Karpas-422 (cell line): ENCODE measurements around the gene ANKRA2. TPM values are rescaled to one million over a fixed set of nuclear protein-coding genes. Genes with fewer than 3 reads are reported as not detected.

ENCODE experiments used
- DNase-seq: peaks from one replicate; pipeline ENCODE4 v3.0.0-alpha.2; 2015
- H2AFZ ChIP-seq: fragments of 200-600 bp; sonication (generic); 2 replicates; pipeline ENCODE4 v1.6.1; 2014; ENCODE audit warnings: antibody characterized with exemption, low read length, mixed read lengths
- H3K27ac ChIP-seq: fragments of 200-600 bp; sonication (generic); 2 replicates; pipeline ENCODE4 v1.5.1; 2014; ENCODE audit warnings: mild to moderate bottlenecking, low read length, moderate library complexity
- H3K27me3 ChIP-seq: fragments of 200-600 bp; sonication (generic); 2 replicates; pipeline ENCODE4 v1.6.1; 2014; ENCODE audit warnings: low read length, mixed read lengths
- H3K36me3 ChIP-seq: fragments of 200-600 bp; sonication (generic); 2 replicates; pipeline ENCODE4 v1.6.1; 2014; ENCODE audit warnings: low read length, mixed read lengths; ENCODE audit not compliant: insufficient read depth
- H3K4me1 ChIP-seq: fragments of 200-600 bp; sonication (generic); 2 replicates; pipeline ENCODE4 v1.6.1; 2014; ENCODE audit warnings: mild to moderate bottlenecking, low read length, mixed read lengths
- H3K4me2 ChIP-seq: fragments of 200-600 bp; sonication (generic); 2 replicates; pipeline ENCODE4 v1.6.1; 2014; ENCODE audit warnings: low read length, low read depth, mild to moderate bottlenecking; ENCODE audit not compliant: poor library complexity, severe bottlenecking
- H3K4me3 ChIP-seq: fragments of 200-600 bp; sonication (generic); 2 replicates; pipeline ENCODE4 v1.5.1; 2014; ENCODE audit warnings: mild to moderate bottlenecking, antibody characterized with exemption, low read length, mixed read lengths
- H3K79me2 ChIP-seq: fragments of 200-600 bp; sonication (generic); 2 replicates; pipeline ENCODE4 v1.6.1; 2014; ENCODE audit warnings: mild to moderate bottlenecking, low read length, mixed read lengths
- H3K9ac ChIP-seq: fragments of 200-600 bp; sonication (generic); 2 replicates; pipeline ENCODE4 v1.6.0; 2014; ENCODE audit warnings: low read length
- H3K9me2 ChIP-seq: fragments of 200-600 bp; sonication (generic), shearing (Covaris generic); replicated peaks from 2 replicates; pipeline ENCODE4 v1.6.0; 2014; ENCODE audit warnings: mild to moderate bottlenecking, low read length, moderate library complexity; ENCODE audit not compliant: insufficient read depth
- H3K9me3 ChIP-seq: fragments of 300-700, 200-600 bp; sonication (generic); 2 replicates; pipeline ENCODE4 v1.6.1; 2014; ENCODE audit warnings: low read length, mixed read lengths
- H4K20me1 ChIP-seq: fragments of 200-600 bp; sonication (generic); 2 replicates; pipeline ENCODE4 v1.6.1; 2014; ENCODE audit warnings: mild to moderate bottlenecking, antibody characterized with exemption, low read length, low read depth; ENCODE audit not compliant: insufficient read depth
- total RNA-seq: library from RNA; depleted of rRNA; stranded (reverse); fragments of >200 nt; shearing (Covaris generic); gene quantifications from 2 replicates; pipeline ENCODE4 v1.2.3, GENCODE V29; 2014; ENCODE audit warnings: low replicate concordance; rRNA removed

Gene ANKRA2, protein sequence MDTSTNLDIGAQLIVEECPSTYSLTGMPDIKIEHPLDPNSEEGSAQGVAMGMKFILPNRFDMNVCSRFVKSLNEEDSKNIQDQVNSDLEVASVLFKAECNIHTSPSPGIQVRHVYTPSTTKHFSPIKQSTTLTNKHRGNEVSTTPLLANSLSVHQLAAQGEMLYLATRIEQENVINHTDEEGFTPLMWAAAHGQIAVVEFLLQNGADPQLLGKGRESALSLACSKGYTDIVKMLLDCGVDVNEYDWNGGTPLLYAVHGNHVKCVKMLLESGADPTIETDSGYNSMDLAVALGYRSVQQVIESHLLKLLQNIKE
- total RNA-seq = 16.8 and 32.3 TPM in 2 replicates

DNA sequence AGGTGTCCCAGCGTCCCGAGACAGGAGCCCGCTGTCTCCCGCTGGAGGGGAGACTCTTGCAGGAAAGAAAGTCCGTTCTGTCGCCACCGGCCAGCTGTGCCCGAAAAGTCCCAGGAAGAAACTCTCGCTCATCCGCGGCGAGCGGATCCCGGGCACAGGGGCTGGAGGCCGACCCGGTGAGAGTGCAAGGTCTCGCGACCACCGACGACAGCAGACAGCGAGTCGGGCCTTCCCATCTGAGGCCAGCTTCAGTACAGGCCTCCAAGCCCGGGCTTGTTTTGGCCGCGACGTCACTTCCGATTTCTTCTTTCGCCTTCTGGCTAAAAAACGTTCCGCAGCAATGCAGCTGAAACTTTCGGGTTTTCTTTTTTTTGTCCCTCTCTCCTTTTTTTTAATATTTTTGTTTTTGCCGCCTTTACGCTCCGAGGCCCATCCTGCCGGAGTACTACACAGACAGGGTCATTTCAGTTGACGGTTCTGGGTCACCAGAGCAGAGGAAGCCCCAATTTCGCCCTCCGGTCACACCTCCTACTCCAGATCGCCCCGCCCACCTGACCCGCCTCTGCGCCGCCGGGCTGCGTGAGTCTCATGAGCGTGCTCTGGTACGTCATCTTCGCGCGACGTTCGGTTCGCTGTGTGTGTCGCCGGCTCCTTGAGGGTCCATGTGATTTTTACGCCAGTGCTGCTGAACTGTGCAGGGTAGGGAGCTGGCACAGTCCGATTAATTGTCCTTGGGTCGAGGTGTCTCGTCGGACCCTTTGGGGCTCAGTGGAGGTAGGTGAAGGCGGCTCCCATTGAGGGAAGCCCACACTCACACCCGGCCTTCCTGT, at the start of gene ANKRA2, which contains the start of gene UTP15:
Gene ANKRA2 (minus strand): TSS at position 501 of the 830 bp plus-strand sequence. CDS start 2,758 bp downstream, outside the sequence.
Gene UTP15 (plus strand): TSS at position 605 of the 830 bp plus-strand sequence. CDS start 1,602 bp downstream, outside the sequence.
- DNase-seq = peak; percentile 99
- Histone ChIP-seq H3K9me2 (no peaks in the 10 kb centered on the region), H3K9ac (peak within 1 kb of the TSS; percentile 92), H3K27ac (peak within 1 kb of the TSS; percentile 66), H3K4me2 (peak within 1 kb of the TSS; percentile 96), H3K4me1 (peaks cover 29% of the 10 kb centered on the region), H2AFZ (peak within 1 kb of the TSS; percentile 80; the same call in 1 of the 2 replicates), H3K4me3 (peak within 1 kb of the TSS; percentile 95), H3K27me3 (no peaks in the 10 kb centered on the region), H3K9me3 (no peaks in the 10 kb centered on the region), H4K20me1 (no peaks in the 10 kb centered on the region), H3K36me3 (peaks cover 35% of the 10 kb centered on the region), H3K79me2 (peaks cover 77% of the 10 kb centered on the region)

DNA sequence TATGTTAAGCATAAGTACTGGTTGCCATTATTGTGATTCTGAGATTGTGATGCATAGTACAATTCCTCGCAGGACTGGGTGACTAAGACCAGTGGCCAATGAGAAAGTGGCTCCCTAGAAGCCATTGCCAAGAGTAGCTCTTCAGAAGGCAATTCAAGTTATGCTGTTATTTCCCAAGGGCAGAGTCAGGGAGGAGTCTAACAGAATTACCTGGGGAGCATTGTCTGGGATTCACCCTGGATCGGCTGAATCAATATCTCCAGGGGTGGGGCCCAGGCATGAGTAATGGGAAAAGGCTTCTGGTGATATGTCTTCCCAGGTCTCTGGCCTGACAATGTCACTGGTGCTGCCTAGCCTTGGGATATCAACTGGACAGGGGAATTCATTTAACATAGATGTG, 49.6 kb upstream of the ANKRA2 start:
- Histone ChIP-seq H3K4me2 (no peak overlapping the region), H3K9me2 (no peaks in the 10 kb centered on the region)

DNA sequence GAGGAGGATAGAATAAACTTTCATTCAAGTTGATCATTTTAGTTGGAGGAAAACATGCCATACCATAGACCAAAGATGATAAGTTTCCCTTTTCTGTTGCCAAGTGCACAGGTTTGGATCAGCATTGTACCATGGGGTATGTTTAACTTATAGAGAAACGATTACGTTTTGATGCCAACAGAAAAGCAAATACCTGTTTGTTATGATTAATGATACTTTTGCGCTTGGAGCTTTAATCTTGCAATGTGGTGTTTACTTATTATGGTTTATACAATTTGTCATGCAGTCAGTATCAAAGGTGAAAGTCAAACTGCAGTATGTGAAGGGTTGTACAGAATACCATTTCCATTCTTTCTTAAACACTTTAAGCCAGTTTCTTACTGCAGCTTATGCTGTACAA, 47.4 kb upstream of the ANKRA2 start:
- H3K4me1 ChIP-seq = no peaks in the 10 kb centered on the region

More for the DNA sequence above, 49.6 kb upstream of the ANKRA2 start:
- Histone ChIP-seq H3K27me3 (no peaks in the 10 kb centered on the region), H3K9me3 (no peaks in the 10 kb centered on the region), H3K9ac (no peak overlapping the region), H3K27ac (no peak overlapping the region), H2AFZ (no peak overlapping the region), H3K36me3 (no peaks in the 10 kb centered on the region), H3K4me1 (no peaks in the 10 kb centered on the region), H4K20me1 (no peaks in the 10 kb centered on the region), H3K4me3 (no peak overlapping the region), H3K79me2 (no peaks in the 10 kb centered on the region)
- no peak for DNase-seq

DNA sequence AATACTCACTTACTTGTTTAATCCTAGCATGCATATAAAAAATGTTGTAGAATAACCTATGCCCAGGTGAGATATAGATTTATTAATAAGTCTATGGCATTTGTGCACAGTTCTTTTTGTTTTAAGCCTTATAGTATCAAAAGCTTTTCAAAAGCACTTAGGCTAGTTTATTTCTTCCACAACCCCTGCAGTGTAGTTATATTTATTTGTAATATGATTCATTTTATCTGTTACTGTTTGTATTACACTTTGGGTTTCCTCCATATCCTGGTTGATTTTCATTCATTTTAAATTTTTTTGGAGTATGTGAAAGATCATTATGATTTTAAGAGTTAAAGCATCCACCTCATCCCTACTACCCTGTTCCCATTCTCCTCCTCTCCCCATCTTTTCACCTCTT, 41.8 kb upstream of the ANKRA2 start:
- no peaks in the 10 kb centered on the region for H3K4me1 ChIP-seq
- H3K79me2 ChIP-seq = no peaks in the 10 kb centered on the region
- H3K9ac ChIP-seq = no peak overlapping the region
- no peak overlapping the region for H3K27ac ChIP-seq
- no peak overlapping the region for H3K4me3 ChIP-seq
- no peaks in the 10 kb centered on the region for H3K9me2 ChIP-seq
- DNase-seq = no peak
- H2AFZ ChIP-seq = no peak overlapping the region
- H3K27me3 ChIP-seq = no peaks in the 10 kb centered on the region
- no peaks in the 10 kb centered on the region for H3K36me3 ChIP-seq
- no peak overlapping the region for H3K4me2 ChIP-seq
- no peaks in the 10 kb centered on the region for H4K20me1 ChIP-seq
- no peaks in the 10 kb centered on the region for H3K9me3 ChIP-seq

More for the DNA sequence above, 47.4 kb upstream of the ANKRA2 start:
- Histone ChIP-seq H3K36me3 (no peaks in the 10 kb centered on the region), H2AFZ (no peak overlapping the region), H3K4me3 (no peak overlapping the region), H3K79me2 (no peaks in the 10 kb centered on the region), H4K20me1 (no peaks in the 10 kb centered on the region), H3K27me3 (no peaks in the 10 kb centered on the region), H3K9ac (no peak overlapping the region), H3K4me2 (no peak overlapping the region), H3K9me2 (no peaks in the 10 kb centered on the region), H3K27ac (no peak overlapping the region), H3K9me3 (no peaks in the 10 kb centered on the region)
- DNase-seq = no peak

DNA sequence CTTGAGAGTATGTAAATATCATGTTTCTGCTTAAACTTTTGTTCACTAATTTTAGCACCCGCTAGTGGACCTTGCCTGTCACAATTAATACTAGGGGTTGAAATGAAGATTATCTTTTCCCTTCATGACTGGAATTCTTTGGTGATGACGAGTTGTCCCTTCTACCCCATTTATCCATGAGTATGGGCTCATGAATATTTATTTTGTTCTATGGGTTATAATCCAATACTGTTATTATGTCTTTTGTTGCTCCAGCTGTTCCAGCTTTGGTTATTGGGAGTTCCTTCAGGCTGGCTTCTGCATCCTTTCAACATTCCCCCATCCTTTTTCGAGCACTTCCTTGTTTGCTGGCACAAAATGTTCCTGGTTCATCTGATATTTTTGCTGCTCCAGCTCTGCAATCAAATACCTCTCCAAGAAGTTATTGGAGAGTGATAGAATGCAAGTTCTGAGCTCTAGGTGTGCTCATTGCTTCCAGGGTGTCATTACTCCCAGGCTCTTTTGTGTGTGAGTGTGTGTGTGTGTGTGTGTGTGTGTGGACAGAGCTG, 40.8 kb upstream of the ANKRA2 start:
- no peaks in the 10 kb centered on the region for H3K4me1 ChIP-seq
- no peaks in the 10 kb centered on the region for H3K27me3 ChIP-seq
- H3K4me3 ChIP-seq = no peak overlapping the region
- H4K20me1 ChIP-seq = no peaks in the 10 kb centered on the region
- no peak overlapping the region for H3K9ac ChIP-seq
- H3K27ac ChIP-seq = no peak overlapping the region
- H2AFZ ChIP-seq = no peak overlapping the region
- no peaks in the 10 kb centered on the region for H3K36me3 ChIP-seq
- H3K9me3 ChIP-seq = no peaks in the 10 kb centered on the region
- no peaks in the 10 kb centered on the region for H3K79me2 ChIP-seq
- no peak overlapping the region for H3K4me2 ChIP-seq
- DNase-seq = no peak
- no peaks in the 10 kb centered on the region for H3K9me2 ChIP-seq

DNA sequence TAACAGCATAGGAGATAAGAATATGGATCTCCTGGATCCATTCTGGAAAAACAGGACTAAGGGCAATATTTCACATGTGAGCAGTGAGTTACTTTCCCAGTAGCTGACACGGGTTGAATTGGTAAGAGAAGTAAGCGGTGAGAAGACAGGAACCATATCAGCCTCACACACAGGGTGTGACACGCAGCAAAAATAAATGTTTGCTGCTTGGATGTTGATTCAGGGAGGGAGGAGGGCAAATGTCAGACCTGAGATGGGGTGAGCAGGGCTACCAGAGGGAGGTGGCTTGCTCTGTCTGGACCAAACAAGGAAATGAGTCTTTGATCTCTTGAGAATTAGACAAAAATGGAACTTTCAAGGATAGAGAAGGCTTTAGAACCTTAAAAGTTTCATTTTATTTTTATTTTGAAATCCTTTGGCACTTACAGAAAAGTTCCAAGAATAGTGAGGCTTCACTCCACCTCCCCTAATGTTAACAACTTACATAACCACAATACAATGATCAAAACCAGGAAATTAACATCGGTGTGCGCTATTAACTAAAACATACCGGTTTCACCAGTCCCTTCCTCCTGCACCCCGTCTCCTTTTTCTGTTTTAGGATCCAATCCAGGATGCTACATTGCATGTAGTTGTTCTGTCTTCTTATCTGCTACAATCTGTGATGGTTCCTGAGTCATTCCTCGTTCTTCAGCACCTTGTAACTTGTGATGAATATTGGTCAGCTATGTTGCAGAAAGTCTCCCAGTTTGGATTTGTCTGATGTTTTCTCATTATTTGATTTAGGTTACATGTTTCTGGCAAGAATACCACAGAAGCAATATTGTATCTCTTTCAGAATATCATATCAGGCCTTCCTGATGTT, 40.0 kb upstream of the ANKRA2 start:
- DNase-seq = no peak
- Histone ChIP-seq H3K79me2 (no peaks in the 10 kb centered on the region), H3K9me3 (no peaks in the 10 kb centered on the region), H4K20me1 (no peaks in the 10 kb centered on the region), H3K27ac (no peak overlapping the region), H3K9me2 (no peaks in the 10 kb centered on the region), H3K27me3 (no peaks in the 10 kb centered on the region), H3K4me3 (no peak overlapping the region), H3K4me2 (no peak overlapping the region), H3K4me1 (no peaks in the 10 kb centered on the region), H3K36me3 (no peaks in the 10 kb centered on the region), H3K9ac (no peak overlapping the region), H2AFZ (no peak overlapping the region)

DNA sequence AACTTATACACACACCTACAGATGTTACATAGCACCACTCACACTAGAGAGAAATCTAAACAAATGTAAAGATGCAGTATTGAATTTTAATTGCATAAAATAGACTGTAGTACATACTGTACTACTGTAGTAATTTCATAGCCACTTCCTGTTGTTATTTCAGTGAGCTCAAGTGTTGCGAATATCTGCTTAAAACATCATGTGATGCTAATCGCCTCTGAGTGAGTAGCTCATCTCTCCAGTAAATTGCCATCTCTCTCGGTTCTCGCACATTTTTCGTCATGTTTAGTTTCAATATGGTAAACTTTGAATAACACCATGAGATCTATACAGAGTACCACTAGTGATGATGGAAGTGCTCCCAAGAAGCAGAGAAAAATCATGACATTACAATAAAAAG, 38.6 kb upstream of the ANKRA2 start:
- H3K4me3 ChIP-seq = no peak overlapping the region

More for the DNA sequence above, 38.6 kb upstream of the ANKRA2 start:
- Histone ChIP-seq H4K20me1 (no peaks in the 10 kb centered on the region), H3K79me2 (no peaks in the 10 kb centered on the region), H2AFZ (no peak overlapping the region), H3K27ac (no peak overlapping the region), H3K9me3 (no peaks in the 10 kb centered on the region), H3K4me2 (no peak overlapping the region), H3K36me3 (no peaks in the 10 kb centered on the region), H3K9me2 (no peaks in the 10 kb centered on the region), H3K4me1 (no peaks in the 10 kb centered on the region), H3K27me3 (no peaks in the 10 kb centered on the region), H3K9ac (no peak overlapping the region)
- no peak for DNase-seq
